NB4 (cell line): ENCODE measurements around the gene ROMO1.

Experiments used
- DNase-seq: peaks from one replicate; pipeline ENCODE4 v3.0.0; 2010; ENCODE audit warnings: low read depth
- H3K4me3 ChIP-seq: one replicate; pipeline ENCODE4 v1.5.1; 2011; ENCODE audit warnings: mild to moderate bottlenecking, low read depth, low read length, moderate library complexity
- MYC ChIP-seq: IDR thresholded peaks from 2 replicates; pipeline ENCODE4 v1.6.1; 2011; ENCODE audit warnings: low read depth, low read length
- POLR2A ChIP-seq: IDR thresholded peaks from 2 replicates; pipeline ENCODE4 v1.6.1; 2011; ENCODE audit warnings: mild to moderate bottlenecking; ENCODE audit not compliant: insufficient read length; ENCODE audit errors: extremely low read depth
- TF ChIP-seq, protein P1 (sequence below): IDR thresholded peaks from one replicate; pipeline ENCODE4 v1.5.1; 2012; ENCODE audit warnings: low read depth, low read length
- TF ChIP-seq, protein P2 (sequence below): IDR thresholded peaks from 2 replicates; pipeline ENCODE4 v1.6.1; 2011; ENCODE audit warnings: low read depth, low read length

ROMO1 gene

DNA sequence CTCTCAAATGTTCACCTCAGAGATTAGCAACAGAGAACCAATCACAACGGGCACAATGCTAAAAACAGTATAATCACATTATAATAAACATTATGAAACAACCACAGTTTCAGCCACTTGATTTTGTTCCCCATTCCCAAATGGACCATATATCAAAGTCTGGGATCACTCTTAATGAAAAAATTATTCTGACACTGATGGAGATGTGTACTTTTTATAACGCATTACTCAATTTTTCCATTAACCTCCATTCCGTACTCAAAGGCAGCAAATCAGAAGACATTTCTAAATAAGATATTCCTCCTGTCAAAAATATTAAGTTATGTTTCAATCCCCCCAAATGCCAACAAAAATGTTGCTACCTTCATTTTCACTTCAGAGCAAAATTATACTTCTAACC lies 37.3 kb upstream of the ROMO1 start:
- TF ChIP-seq POLR2A (no peak), MYC (no peak)
- TF ChIP-seq, protein P1, sequence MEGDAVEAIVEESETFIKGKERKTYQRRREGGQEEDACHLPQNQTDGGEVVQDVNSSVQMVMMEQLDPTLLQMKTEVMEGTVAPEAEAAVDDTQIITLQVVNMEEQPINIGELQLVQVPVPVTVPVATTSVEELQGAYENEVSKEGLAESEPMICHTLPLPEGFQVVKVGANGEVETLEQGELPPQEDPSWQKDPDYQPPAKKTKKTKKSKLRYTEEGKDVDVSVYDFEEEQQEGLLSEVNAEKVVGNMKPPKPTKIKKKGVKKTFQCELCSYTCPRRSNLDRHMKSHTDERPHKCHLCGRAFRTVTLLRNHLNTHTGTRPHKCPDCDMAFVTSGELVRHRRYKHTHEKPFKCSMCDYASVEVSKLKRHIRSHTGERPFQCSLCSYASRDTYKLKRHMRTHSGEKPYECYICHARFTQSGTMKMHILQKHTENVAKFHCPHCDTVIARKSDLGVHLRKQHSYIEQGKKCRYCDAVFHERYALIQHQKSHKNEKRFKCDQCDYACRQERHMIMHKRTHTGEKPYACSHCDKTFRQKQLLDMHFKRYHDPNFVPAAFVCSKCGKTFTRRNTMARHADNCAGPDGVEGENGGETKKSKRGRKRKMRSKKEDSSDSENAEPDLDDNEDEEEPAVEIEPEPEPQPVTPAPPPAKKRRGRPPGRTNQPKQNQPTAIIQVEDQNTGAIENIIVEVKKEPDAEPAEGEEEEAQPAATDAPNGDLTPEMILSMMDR = no peak
- TF ChIP-seq, protein P2, sequence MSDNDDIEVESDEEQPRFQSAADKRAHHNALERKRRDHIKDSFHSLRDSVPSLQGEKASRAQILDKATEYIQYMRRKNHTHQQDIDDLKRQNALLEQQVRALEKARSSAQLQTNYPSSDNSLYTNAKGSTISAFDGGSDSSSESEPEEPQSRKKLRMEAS = no peak
- H3K4me3 ChIP-seq = peak overlapping the region; percentile 99
- DNase-seq = no peak

DNA sequence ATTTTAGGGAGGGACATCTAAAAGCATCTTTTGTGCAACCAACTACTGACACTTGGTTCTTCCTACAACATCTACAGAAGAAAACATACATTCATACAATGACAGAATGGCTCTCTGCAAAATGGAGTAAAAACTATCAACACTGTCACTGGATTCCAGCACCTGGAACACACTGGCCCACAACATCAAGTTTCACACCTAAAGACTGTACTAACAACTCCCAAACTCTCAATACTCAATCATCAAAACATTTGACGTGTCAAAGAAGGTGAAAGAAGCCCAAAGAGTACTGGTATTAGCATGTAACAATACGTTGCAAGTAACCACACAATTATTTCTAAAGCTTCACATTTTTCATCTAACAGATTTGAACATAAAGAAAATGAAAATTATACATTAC lies 36.7 kb upstream of the ROMO1 start:
- no peak for DNase-seq

DNA sequence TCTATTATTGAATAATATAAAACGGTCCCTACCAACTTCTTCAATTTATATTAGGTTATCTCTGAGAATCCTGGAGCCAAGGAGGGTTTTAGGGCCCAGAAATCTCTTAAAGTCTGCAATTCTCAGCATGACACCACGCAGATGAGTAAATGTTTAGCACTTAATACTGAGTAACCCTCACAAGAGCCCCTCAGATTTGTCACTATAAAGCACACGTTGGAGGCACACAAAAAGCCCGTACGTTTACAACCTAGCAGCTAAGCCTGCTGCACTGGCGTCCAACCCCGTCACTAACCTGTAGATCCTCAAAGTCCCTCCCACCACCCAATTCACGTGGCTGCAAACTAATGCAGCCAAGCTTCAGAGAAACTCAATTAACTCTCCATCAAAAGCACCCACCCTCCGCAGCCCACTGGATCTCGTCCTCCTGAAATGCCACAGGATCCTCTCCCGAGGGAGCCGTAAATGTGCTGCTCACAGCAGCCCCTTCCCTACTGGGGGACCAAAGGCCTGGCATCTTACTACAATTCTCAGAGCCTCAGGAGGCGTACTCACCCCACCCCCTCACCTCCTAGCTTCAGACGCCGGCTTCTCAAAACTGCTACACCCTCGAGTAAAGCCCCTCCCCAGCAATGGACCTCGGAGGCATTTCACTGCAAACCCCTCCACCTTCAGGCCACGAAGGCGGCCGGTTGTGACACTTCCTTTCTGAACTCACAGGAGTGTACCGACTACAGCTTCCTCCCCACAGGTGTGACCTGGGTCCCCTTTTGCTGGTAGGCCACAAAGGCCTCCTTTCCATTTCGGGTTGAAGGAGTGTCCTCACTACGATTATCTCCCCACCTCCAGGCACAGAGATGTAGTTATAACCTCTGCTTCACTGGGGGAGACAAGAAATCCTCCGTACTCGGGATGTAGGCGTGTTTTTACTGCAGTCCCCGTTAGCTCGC lies 35.4 kb upstream of the ROMO1 start:
- H3K4me3 ChIP-seq = peak overlapping the region; percentile 99
- DNase-seq = peak; percentile 77
- TF ChIP-seq POLR2A (no peak), MYC (peak; percentile 40; the same call in 1 of the 2 replicates)
- TF ChIP-seq, protein P2 = peak; percentile 71
- TF ChIP-seq, protein P1 = no peak

More for the DNA sequence above, 36.7 kb upstream of the ROMO1 start:
- TF ChIP-seq MYC = no peak
- TF ChIP-seq, protein P1 = no peak
- TF ChIP-seq, protein P2 = no peak
- no peak for TF ChIP-seq POLR2A
- H3K4me3 ChIP-seq = peak overlapping the region; percentile 99

DNA sequence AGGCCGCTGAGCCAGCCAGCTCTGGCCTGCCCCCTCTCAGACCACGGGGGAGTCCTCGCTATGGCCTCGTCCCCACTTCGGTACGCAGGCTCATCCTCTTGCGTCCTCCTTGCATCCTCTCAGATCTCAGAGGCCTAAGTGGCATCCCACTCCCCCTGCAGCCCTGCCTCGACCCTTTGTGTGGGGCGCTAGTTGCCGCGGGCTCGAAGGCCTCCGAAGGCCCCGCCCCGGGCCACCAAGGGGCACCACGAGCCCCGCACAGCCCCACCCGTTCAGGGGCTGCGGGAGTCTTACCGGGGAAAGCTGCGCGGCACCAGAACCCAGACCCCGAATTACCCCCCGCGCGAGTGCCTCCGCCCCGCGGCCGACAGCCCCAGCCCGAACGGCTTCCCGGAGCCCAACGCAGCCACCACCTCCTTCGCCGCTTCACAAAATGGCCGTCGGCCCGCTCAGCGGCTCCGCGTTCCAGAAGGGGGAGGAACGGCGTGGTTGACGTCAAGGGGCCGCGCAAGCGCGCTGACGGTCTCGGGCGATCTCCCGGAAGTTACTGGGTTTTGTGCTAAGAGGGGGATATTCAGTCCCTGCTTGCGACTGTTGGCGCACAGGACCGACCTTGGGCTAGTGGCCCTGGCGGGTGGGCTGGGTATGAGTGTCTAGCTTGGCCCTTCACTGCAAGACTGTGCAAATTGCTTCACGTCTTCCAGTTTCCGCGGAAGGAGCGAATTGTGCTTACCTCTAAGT lies 34.6 kb upstream of the ROMO1 start, which contains the start of the genes CPNE1 and RBM12:
Gene CPNE1 (minus strand): TSS at position 435 of the 741 bp plus-strand sequence. CDS start 31,977 bp downstream, outside the sequence.
Gene RBM12 (minus strand): TSS at position 435 of the 741 bp plus-strand sequence. CDS start 9,578 bp downstream, outside the sequence.
- TF ChIP-seq MYC (peak; percentile 96), POLR2A (peak; percentile 99)
- TF ChIP-seq, protein P1 = no peak
- TF ChIP-seq, protein P2 = peak; percentile 80
- peak; percentile 97 for DNase-seq

DNA sequence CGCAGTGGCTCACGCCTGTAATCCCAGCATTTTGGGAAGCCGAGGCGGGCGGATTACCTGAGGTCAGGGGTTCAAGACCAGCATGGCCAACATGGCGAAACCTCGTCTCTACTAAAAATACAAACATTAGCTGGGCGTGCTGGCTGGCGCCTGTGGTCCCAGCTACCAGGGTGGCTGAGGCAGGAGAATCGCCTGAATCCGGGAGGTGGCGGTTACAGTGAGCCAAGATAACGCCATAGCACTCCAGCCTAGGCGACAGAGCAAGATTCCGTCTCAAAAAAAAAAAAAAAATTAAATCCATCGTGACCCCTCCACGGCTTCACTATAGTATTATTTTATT lies 33.3 kb upstream of the ROMO1 start:
- no peak overlapping the region for H3K4me3 ChIP-seq
- TF ChIP-seq, protein P2 = no peak
- no peak for DNase-seq

More for the DNA sequence above, 34.6 kb upstream of the ROMO1 start, which contains the start of the genes CPNE1 and RBM12:
- H3K4me3 ChIP-seq = peak within 1 kb of the TSS; percentile 99
